Fibroblast of the conjunctiva (primary cell): Measurements from ENCODE around the gene TJP1.
"Not testable (repeated sequence)": the region's sequence is repeated elsewhere in the genome, so short reads cannot be mapped to it uniquely, and the experiment has no call there.

Source experiments
- DNase-seq: peaks from one replicate; pipeline ENCODE4 v3.0.0-alpha.2; 2010; ENCODE audit warnings: low read depth

The TJP1 gene

DNA sequence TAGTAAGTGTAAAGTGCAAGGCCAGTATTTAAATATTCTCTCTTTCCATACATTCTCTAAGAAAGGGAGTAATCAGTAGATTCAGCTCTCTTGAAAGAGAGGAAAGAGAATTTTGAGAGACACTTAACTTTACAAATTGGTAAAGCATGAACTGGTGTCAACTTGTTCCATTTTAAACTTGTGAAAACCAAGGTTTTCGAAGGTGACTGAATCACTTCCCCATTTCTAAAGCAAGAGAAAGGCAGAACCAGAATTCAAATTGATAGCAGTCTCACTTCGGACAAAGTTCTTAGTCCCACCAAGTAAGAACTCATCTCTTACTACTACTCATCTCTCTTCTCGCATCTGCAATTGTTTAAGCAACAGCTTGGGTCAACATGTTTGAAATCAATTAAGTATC, 22.4 kb downstream of the TJP1 start:
- DNase-seq, result no peak

DNA sequence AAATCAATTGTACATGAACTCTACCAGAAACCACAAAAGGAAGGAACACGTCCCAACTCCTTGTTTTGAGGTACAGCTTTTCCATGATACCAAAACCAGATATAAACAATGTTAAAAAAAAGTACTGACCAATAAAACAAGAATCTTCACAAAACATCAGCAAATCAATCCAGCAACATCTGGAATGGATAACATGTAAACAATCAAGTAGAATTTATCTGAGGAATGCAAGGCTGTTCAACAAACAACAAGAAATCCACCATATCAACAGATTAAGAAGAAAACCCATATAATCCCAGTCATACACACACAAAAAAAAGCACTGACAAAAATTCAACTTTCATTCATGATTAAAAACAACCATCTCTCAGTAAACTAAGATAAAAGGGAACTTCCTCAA, 26.7 kb downstream of the TJP1 start:
- DNase-seq, result no peak

DNA sequence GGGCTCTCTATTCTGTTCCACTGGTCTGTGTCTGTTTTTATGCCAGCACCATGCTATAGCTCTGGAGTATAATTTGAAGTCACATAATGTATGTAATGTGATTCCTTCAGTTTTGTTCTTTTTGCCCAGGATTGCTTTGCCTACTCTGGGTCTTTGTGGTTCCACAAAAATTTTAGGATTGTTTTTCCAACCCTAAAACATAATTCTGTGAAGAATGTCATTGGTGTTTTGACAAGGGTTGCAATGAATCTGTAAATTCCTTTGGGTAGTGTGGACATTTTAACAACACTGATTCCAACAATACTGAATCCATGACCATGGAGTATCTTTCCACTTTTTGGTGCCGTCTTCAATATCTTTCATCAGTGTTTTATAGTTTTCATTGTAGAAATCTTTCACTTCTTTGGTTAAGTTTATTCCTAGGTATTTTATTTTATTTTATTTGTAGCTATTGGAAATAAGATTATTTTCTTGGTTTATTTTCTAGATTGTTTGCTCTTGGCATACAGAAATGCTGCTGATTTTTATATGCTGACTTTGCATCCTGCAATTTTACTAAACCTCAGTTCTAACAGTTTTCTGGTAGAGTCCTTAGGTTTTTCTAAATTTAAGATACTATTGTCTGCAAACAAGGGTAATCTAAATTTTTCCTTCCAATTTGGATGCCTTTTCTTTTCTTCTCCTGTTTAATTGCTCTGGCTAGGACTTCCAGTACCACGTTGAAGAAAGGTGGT, 29.7 kb downstream of the TJP1 start:
- no peak for DNase-seq

DNA sequence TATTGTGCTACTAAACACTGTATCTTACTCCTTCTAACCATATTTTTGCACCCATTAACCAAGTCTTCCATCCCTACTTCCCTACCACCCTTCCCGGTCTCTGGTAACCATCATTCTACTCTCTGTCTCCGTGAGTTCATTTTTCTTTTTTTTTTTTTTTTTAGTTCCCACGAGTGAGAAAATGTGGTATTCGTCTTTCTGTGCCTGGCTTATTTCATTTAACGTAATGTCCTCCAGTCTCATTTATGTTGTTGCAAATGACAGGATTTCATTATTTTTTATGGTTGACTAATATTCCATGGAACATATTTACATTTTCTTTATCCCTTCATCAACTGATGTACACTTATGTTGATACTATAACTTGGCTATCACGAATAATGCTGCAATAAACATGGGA, 31.7 kb downstream of the TJP1 start:
- DNase-seq, result no peak

DNA sequence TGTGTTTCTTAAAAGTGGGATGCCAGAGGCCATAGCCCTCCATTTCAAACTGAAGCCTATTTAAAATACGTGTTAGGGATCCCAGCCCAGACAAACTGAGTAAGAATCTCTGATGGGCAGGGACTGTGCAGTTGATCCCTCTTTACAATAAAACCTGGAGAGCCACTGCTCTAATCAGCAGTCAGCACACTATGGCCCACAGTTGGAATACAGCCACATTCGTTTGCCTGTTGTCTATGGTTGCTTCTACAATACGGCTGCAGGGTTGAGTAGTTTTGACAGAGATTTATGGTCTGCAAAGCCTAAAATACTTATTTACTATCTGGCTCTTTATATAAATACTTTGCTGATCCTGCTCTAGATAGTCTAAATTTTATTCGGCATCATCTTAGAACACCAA, 32.4 kb downstream of the TJP1 start:
- DNase-seq, result no peak

DNA sequence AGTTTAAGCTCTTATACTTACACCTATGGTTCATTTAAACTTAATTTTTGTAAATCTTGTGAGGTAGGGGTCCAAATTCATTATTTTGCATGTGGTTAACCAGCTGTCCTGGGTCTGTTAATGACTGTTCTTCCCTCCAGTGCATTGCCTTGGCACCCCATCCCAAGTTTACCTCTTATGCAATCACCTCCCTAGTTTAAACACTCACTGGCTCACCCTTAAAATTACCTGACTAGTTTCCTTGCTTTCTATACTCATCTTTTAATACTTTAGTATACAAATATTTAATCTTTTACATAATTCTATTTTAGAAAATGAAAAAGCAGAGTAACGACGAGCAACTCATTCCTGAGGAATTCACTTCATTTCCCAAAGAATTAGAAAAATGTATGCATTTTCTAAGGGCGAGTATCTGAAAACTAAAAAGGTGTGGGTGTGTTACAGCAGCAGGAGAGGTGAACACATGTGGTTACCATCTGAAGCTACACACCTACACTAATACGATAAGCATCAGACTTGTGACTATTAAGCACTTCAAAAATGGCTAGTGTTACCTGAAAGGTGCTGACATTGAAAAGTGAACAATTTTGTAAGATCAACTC, 33.7 kb downstream of the TJP1 start:
- DNase-seq, result no peak

DNA sequence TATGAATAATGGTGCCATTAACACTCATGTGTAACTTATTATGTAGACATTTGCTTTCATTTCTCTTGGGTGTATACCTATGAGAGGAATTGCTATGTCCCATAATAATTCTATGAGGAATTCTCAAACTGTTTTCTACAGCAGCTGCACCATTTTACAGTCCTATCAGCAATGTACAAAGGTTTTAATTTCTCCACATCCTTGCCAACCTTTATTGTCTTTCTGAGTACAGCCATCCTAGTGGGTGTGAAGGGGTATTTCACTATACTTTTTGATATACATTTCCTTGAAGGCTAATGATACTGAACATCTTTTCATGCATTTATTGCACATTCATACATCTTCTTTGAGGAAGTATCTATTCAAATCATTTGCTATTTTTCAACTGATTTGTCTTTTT, 34.5 kb downstream of the TJP1 start:
- no peak for DNase-seq

DNA sequence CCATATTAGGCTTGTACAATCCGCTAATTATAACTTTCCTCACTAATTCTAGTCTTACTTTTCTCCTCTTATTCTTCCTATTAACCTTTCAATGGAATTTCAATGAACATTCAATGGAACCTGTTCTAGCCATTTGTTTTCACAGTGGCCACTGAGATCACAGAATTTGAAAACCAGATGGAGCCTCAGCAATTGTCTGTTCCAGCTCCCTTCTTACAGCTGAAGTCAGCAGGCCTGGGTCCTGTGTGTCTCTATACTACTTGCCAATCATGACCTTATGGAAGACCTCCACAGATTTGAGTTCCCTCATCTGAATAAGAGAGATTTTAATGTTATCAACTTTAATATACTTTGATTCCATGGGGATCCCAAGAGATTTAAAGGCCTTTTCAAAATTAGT, 36.6 kb downstream of the TJP1 start:
- no peak for DNase-seq

DNA sequence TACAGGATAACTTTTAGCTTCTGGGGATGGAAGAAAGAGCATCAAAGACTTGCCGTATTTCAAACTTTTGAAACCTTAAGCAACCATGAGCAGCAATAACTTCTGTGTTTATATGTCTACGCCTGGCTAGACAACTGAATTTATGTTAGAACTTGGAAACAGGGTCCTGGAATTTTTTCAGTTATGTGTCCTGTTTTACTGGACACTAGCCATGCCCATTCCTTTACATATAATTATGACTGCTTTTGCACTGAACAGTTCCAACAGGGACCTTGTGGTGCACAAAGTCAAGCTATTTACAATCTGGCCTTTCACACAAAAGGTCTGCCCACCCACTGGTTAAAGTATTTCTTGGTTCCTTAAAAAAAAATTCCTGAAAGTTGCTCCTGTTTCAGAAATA, 37.1 kb downstream of the TJP1 start:
- no peak for DNase-seq

DNA sequence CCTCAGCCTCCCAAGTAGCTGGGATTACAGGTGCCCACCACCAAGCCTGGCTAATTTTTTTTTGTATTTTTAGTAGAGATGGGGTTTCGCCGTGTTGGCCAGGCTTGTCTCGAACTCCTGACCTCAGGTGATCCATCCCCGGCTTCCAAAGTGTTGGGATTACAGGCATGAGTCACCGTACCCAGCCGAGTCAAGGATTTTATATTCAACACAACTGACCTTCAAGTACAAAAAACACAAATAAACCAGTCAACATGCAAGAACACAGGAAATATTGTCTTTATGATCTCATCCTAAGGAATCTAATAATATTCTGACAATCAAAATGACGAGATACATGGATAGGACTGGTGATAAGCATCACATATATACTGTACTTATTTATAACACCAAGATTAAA, 37.9 kb downstream of the TJP1 start:
- no peak for DNase-seq

DNA sequence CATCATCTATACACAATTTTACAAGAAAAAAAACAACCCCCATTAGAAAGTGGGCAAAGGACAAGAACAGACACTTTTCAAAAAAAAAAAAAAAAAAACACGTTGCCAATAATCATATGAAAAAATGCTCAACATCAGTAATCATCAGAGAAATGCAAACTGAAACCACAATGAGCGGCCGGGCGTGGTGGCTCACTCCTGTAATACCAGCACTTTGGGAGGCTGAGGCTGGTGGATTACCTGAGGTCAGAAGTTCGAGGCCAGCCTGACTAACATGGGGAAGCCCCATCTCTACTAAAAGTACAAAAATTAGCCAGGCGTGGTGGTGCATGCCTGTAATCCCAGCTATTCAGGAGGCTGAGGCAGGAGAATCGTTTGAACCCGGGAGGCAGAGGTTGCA, 39.5 kb downstream of the TJP1 start:
- DNase-seq, result not testable (repeated sequence)

DNA sequence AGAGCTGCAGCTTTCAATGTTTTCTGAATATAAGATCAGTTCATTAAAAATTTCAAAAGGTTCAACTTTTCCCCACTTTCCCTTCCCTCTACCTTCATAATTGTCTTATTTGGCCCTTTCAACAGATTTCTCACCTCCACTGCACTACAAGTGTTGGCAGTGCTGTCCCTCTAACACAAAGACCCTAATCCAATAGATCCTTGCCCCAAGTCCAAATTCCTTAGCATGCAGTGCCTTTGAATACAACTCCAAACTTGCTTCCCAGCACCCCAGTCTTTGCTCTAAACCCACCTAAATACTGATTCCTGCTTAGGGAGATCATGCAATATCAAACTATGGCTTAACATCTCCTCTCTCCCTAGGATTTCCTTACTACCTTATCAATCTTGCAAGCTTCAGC, 43.9 kb downstream of the TJP1 start:
- no peak for DNase-seq

DNA sequence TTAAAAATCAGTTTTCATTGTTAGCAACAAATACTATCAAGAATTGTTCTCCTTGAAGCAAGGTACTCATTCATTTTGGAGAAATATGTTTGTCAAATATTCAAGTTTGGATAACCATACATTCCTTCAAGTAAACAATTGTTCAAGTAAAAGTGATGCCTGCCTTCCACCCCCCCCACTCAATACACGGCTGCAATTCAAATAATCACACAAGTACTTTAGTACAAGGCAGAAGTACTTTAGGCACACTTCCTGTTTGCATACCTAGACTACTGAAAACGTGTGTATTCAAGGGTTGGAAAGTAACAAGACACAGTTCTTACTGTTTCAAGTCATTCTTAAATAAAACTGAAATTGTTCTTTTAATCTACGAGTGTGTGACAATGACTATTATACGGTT, 45.4 kb downstream of the TJP1 start:
- no peak for DNase-seq

DNA sequence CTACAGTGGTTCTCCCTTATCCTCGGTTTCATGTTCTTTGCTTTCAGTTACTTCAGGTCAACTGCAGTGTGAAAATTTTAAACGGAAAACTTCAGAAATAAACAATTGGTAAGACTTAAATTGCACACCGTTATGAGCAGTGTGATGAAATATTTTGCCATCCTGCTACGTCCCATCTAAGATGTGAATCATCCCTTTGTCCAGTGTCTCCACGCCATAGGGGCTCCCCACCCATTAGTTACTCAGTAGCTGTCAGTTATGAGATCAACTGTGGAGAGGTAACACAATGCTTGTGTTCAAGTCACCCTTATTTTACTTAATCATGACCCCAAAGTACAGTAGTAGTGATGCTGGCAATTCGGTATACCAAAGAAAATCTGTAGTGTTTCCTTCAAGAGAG, 47.4 kb downstream of the TJP1 start:
- DNase-seq, result peak; percentile 84

DNA sequence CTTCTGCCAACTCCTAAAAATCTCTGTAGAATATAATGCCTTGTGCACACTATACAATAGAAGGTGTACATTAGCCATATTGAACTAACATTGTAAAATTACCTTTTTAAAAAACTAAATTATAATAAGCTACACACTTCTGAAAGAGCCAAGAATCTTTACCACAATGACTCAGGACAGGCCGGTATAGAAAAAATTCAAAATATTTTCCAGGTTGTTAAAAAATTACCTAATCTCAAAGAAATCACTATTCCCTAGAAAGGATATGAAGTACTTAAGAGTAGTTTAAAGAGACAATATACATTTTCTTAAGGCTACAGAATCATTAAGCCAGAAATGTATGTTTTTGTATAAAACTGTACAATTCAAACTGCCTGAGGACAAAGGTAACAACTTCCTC, 48.5 kb downstream of the TJP1 start:
- DNase-seq, result no peak

DNA sequence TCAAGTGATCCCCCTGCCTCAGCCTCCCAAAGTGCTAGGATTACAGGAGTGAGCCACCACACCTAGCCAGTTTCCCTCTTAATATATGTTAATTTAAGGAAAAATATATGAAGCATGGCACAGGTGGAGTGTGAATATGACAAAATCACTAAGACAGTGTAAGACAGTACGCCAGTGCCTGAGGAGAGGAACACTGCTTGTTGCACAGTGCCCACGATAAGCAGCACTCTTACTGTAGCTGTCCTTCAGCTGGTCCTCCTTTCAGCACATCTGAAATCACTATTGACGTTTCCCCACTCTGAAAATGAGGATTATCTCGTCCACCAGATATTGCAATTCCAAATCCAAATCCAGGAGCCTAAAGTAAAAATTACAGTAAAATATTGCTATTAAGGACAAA, 49.3 kb downstream of the TJP1 start:
- DNase-seq, result no peak

DNA sequence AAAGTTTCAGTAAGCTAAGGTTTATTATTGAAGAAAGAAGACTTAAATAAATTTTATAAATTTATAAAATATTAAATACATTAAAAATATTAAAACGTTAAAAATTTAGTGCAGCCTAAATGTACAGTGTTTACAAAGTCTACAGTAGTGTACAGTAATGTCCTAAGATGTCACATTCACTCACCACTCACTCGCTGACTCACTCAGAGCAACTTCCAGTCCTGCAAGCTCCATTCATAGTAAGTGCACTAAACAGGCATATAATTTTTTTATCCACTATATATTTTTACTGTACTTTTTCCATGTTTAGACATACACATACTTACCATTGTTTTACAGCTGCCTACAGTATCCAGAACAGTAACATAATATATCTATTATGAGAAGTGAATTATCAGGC, 51.5 kb downstream of the TJP1 start:
- no peak for DNase-seq

DNA sequence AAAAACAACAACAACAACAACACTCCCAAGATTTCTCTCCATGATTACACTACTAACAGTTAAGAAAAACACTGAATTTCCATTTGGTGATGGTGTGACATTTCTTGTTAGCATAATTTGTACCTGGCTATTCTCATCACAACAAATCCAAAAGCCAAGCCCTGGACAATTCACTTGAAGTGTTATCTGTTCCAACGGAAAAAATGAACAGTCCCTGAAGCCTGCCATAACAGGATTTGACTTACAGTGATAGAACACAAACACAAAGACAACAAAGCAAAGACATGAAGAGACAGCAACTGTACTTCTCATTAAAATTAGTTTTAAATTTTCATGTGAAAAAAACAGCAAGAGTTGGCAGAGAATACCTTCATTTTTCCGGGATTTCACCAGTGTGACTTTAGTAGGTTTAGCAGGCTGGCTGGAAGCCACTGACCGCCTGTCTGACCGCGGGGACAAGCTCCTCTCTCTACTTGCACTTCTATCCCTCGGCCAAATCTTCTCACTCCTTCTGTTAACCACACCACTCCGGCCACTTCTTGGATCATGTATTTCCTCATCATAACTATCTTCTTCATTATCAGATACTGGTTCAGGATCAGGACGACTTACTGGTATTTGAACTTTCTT, 56.3 kb downstream of the TJP1 start:
- no peak for DNase-seq

DNA sequence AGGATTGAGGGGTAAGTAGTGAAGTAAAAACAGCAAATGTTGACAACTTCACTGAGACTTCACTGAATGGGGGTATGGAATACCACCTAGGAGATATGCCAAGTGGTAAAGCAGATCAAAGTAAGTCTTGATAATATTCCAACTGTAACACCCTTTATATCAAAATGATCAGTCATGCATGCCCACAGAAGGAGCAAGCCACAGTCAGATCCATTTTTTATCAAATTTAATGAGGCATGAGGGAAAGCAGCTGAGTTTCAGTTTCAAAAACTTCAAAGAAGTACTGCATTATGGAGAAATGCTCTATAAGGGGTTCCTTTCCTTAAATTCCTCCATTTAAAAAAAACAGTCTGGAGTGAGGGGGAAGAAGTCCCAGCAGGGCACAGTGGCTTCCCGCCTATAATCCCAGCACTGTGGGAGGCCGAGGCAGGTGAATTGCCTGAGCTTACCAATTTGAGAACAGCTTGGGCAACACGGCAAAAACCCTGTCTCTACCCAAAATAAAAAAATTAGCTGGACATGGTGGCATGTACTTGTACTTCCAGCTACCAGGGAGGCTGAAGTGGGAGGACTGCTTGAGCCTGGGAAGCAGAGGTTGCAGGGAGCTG, 56.9 kb downstream of the TJP1 start:
- DNase-seq, result no peak

DNA sequence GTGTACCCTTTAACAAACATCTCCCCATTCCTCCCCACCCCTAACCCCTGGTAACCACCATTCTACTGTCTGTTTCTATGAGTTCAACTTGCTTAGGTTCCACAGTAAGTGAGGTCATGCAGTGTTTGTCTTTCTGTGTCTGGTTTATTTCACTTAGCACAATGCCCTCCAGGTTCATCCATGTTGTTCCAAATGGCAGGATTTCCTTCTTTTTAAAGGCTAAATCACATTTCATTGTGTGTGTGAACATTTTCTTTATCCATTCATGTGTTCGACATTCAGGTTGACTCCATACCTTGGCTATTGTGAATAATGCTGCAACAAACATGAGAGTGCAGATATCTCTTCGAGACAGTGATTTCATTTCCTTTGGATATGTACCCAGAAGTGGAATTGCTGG, 62.7 kb downstream of the TJP1 start:
- no peak for DNase-seq

DNA sequence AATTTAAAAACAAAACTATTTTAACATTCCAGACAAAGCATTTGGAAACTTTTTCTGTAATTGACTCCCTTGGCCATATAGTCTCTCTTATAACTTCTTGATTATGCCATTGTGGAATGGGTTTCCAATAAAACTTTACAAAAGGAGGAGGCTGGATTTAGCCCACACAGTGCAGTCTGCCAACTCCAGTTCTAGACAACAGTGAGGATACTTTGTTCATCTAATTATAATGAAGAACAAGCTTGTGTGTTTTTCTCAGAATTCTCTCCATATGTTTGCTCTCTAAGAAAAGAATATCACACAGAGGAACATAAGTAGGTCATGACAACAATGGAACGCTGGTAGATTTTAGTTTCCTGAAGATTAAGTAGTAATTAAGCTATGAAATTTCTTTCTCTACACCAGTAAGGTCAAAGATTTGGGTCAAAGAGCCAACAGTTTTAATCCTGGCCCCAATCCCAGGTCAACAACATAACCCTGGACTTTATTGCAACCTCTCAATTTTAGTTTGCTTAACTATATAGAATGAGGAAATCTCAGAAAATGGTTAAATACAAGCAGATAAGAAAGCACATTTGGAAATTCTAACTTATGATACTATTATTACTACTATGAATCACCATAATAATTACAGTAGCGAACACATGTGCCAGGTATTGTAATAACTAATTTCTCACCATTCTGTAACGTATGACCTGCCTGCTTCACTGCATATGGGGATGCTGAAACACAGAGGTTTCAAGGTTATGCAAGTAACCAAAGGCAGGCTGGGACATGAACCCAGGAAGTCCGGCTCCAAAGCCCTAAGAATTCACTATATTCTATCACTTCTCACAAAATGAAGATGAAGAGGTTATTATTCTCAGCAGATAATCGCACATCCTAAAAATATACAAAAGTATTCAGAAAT, 65.7 kb downstream of the TJP1 start:
- DNase-seq, result no peak

DNA sequence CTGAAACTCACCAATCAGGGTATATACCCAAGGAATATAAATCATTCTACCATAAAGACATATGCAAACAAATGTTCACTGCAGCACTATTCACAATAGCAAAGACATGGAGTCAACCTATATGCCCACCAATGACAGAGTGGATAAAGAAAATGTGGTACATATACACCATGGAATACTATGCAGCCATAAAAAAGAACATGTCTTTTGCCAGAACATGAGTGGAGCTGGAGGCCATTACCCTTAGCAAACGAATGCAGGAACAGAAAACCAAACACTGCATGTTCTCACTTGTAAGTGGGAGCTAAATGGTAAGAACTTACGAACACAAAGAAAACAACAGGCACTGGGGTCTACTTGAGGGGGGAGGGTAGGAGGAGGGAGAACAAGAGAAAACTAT, 68.3 kb downstream of the TJP1 start:
- DNase-seq, result not testable (repeated sequence)
